HG02938 (cell line): ENCODE results near the gene NAGS.
"Not testable (repeated sequence)": the region's sequence is repeated elsewhere in the genome, so short reads cannot be mapped to it uniquely, and the experiment has no call there.

ENCODE experiments used
- ATAC-seq: cut with Tn5 transposase; IDR thresholded peaks from one replicate; pipeline ENCODE4 v1.9.1; 2021; ENCODE audit warnings: mild to moderate bottlenecking, moderate library complexity; ENCODE audit not compliant: unreplicated experiment

NAGS gene

GRCh38 chr17:43983515-43984411 is 20.7 kb upstream of the NAGS start:
- no peak for ATAC-seq

DNA sequence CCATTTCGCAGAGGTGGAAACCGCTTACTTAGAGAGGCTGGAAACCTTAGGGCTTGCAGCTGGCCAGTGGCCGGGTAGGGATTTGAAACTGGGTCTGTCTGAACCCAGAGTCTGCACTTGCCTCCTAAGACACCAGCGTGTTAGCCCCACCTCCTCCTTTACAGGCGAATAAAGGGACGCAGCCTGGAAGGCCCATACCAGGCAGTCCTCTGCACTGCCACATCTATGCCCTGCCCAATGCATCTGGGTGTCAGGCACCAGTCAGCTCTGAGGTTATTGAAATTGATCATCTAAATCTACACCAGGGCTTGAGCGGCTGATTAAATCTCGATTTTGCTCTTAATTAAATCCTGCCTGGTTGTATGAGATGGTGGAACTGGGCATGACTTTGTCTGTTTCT is 19.9 kb upstream of the NAGS start:
- ATAC-seq, result no peak

GRCh38 chr17:43986225-43986981 is 18.0 kb upstream of the NAGS start:
- no peak for ATAC-seq

GRCh38 chr17:43987131-43988021 is 17.0 kb upstream of the NAGS start:
- no peak for ATAC-seq

- ATAC-seq, result no peak
These were observed 16.1 kb upstream of the NAGS start for GRCh38 chr17:43988301-43988700.

DNA sequence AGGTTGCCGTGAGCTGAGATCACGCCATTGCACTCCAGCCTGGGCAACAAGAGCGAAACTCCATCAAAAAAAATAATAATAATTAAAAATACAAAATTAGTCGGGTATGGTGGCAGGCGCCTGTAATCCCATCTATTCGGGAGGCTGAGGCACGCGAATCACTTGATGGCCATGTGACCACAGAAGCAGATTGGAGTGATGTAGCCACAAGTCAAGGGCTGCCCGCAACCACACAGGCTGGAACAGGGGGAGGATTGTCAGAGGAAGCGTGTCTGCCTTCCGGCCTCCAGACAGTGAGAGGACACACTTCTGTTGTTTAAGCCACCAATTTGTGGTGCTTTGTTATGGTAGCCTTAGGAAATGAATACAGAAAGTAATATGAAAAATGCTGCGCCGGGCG is 11.8 kb upstream of the NAGS start:
- no peak for ATAC-seq

- no peak for ATAC-seq
These were observed 9.9 kb upstream of the NAGS start for GRCh38 chr17:43994272-43995149.

DNA sequence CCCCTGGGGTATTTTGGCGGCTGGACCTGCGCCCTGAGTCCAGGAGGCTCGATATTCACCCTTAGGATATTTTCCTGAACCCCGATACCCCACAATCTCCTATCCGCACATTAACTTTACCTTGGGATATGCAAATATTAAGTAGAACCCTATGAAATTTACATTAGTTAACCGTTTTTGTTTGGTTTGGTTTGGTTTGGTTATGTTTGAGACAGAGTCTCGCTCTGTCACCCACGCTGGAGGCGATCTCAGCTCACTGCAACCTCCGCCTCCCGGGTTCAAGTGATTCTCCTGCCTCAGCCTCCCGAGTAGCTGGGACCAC is 9.3 kb upstream of the NAGS start:
- ATAC-seq, result no peak

DNA sequence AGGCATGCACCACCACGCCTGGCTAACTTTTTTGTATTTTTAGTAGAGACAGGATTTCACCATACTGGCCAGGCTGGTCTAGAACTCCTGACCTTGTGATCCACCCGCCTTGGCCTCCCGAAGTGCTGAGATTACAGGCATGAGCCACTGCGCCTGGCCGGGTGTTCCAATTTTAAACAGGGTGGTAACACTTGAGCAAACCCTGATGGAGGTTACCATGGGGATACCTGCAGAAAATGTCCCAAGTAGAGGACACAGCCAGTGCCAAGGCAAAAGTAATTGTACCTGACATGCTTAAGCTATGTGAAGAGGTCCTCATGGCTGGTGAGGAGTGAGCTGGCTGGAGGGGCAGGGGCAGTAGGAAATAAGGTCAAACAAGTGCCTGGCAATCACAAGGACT is 7.2 kb upstream of the NAGS start:
- not testable (repeated sequence) for ATAC-seq

DNA sequence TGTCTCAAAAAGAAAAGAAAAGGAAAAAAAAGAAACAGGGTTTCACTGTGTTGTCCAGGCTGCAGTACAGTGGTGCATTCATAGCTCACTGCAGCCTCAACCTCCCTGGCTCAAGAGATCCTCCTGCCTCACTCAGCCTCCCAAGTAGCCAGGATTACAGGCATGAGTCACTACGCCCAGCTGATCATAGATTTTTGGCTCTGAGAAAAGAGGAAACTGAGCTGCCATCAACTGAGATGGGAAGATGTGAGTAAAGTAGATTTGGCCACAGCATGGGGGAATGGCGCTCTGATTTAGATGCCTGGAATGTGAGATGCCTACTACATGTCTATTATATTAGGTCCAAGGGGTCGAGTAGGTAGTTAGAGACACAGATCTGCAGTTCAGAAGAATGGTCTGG is 5.9 kb upstream of the NAGS start:
- no peak for ATAC-seq

GRCh38 chr17:43999024-43999423 is 5.4 kb upstream of the NAGS start:
- no peak for ATAC-seq

DNA sequence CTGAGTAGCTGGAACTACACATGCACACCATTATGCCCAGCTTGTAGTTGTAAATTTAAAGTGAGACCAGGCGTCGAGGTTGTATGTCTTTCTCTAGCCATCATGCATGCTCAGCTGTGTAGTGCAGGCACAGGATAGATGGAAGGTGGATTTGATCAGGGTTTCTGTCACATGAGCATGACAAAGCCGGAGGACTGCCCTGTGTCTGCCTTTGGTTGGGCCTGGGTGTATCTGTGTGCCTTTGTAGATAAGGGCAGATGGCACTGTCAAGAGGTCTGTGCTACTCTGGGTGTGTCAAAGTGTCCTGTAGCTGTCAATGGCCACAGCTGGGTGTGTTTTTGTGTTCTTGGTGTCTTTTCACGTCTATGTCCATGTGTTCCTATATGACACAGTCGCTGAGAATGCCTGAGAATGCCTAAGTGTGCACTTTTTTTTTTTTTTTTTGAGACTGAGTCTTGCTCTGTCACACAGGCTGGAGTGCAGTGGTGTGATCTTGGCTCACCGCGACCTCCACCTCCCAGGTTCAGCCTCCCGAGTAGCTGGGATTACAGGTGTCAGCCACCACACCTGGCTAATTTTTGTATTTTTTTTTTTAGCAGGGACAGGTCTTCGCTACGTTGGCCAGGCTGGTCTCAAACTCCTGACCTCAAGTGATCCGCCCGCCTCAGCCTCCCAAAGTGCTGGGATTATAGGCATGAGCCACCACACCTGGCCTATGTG is 4.1 kb upstream of the NAGS start:
- no peak for ATAC-seq

- no peak for ATAC-seq
These were observed 3.5 kb upstream of the NAGS start for GRCh38 chr17:44000871-44001460.

GRCh38 chr17:44001461-44001920 is 2.9 kb upstream of the NAGS start:
- ATAC-seq, result no peak

- no peak for ATAC-seq
These were observed 2.1 kb upstream of the NAGS start for GRCh38 chr17:44002141-44002848.

DNA sequence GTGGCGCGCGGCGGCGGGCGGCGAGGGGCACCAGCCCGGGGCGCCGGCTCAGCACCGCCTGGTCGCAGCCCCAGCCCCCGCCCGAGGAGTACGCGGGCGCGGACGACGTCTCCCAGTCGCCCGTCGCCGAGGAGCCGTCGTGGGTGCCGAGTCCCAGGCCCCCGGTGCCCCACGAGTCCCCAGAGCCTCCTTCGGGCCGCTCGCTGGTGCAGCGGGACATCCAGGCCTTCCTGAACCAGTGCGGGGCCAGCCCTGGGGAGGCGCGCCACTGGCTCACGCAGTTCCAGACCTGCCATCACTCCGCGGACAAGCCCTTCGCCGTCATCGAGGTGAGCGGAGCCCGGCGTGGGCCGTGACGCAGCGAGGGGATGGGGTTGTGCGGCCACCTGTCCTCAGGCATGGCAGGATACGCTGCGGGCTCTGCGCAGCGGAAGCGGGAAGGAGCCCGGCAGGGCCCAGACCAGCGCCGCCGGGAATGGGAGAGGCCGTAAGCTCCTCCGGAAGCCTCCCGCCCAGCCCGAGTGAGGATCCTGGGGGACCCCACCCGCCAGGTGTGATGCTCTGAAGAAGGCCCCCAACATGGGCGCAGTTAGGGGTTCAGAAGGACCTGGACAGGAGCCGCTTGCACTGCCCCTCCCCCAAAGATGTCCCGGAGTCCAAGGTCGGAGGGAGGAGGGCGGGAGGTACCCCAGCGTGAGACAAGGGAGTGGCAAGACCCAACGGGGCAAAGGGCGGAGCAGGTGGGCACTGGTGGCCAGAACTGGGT is 522 bp downstream of the NAGS start:
- no peak for ATAC-seq

DNA sequence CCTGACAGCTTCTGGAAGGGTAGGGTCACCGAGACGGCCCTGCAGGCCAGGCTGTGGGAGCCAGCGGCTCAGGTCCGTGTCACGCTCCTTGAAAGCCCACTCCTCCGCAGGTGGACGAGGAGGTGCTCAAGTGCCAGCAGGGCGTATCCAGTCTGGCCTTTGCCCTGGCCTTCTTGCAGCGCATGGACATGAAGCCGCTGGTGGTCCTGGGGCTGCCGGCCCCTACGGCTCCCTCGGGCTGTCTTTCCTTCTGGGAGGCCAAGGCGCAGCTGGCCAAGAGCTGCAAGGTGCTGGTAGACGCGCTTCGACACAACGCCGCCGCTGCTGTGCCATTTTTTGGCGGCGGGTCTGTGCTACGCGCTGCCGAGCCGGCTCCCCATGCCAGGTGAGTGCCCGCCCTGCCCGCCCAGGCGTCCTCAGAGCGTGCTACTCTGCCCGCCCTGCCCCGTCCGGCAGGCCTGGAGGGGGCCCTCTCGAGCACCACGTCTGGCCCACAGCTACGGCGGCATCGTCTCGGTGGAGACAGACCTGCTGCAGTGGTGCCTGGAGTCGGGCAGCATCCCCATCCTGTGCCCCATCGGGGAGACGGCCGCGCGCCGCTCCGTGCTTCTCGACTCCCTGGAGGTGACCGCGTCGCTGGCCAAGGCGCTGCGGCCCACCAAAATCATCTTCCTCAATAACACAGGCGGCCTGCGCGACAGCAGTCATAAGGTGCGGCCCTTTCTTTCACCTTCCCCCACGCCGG is 1.3 kb downstream of the NAGS start:
- ATAC-seq, result no peak
